ENCODE data around the gene CDH11. TPM values are rescaled to one million over a fixed set of nuclear protein-coding genes. Genes with fewer than 3 reads are reported as not detected.

The CDH11 gene
- total RNA-seq, 2 experiments from 2014 or later, result not detected

DNA sequence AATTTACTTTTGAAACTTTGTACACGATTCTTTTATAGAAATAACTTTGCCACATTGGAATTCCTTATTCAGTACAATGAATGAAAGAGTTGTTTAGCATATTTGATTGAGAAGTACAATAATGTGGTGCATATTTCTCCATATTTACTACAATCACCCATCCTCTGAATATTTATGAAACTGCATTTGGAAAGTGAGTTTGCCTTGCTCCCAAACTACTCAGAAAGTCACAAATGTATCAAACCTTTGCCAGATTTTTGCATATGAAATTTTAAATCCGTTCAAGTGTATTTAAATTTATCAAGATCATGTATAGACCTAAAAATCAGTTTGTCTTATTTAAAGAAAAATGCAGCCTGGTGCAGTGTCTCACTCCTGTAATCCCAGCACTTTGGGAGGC lies 148.7 kb downstream of the CDH11 start:
- Histone ChIP-seq H3K36me3 (ENCODE audit: insufficient read depth, low read length) (no peaks in the 10 kb centered on the region), H3K27ac (ENCODE audit: low read depth in 1 of 2, low read length in 2 of 2) (no peak overlapping the region), H3K9me3 (ENCODE audit: control insufficient read depth in 1 of 2, insufficient read depth in 1 of 2, low read length in 2 of 2) (peaks cover 0 to 6% of the 10 kb centered on the region in 2 experiments), H3K27me3 (ENCODE audit: control insufficient read depth in 1 of 2, insufficient read depth in 2 of 2, low read length in 2 of 2) (no peaks in the 10 kb centered on the region), H3K4me3 (ENCODE audit: low read length) (no peak overlapping the region), H3K4me1 (ENCODE audit: insufficient read depth, low read length) (no peaks in the 10 kb centered on the region)
- ATAC-seq (ENCODE audit: poor library complexity) (no peak), DNase-seq (no peak)
- ChIA-PET CTCF (no interaction called here), POLR2A (no interaction called here)
- TF ChIP-seq, protein P1, sequence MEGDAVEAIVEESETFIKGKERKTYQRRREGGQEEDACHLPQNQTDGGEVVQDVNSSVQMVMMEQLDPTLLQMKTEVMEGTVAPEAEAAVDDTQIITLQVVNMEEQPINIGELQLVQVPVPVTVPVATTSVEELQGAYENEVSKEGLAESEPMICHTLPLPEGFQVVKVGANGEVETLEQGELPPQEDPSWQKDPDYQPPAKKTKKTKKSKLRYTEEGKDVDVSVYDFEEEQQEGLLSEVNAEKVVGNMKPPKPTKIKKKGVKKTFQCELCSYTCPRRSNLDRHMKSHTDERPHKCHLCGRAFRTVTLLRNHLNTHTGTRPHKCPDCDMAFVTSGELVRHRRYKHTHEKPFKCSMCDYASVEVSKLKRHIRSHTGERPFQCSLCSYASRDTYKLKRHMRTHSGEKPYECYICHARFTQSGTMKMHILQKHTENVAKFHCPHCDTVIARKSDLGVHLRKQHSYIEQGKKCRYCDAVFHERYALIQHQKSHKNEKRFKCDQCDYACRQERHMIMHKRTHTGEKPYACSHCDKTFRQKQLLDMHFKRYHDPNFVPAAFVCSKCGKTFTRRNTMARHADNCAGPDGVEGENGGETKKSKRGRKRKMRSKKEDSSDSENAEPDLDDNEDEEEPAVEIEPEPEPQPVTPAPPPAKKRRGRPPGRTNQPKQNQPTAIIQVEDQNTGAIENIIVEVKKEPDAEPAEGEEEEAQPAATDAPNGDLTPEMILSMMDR (IDR thresholded peaks at IDR 0.05), result no peak
- Mint-ChIP-seq H3K27me3 (no peaks in the 10 kb centered on the region), H3K27ac (no peak overlapping the region), H3K4me3 (no peak overlapping the region), H3K4me1 (ENCODE audit: low read depth) (no peaks in the 10 kb centered on the region), H3K36me3 (ENCODE audit: low read depth) (no peaks in the 10 kb centered on the region), H3K9me3 (peaks cover 12% of the 10 kb centered on the region)
- intact Hi-C loops (cut with DNase I, micrococcal nuclease), result no loop called here

DNA sequence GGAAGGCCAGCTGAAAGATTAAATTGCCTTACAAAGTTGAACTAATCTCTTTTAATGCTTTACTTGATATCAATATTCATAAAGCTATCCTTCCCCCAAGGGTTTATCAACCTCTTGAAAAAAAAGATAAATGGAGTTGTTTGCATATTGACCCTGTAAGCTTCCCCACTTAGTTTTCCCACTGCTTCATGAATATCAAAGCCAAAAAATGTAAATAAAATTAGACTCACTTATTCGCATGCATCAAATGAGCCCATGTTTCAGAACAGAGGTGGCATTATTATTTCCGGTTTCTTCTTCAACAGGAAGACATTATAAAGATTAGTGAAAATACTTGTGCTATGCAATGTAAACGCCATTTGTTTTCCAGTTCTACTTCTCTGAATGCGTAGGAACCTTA lies 150.7 kb downstream of the CDH11 start:
- no peaks in the 10 kb centered on the region for H3K27me3 ChIP-seq (ENCODE audit: control insufficient read depth in 1 of 2, insufficient read depth in 2 of 2, low read length in 2 of 2)
- Mint-ChIP-seq H3K36me3 (ENCODE audit: low read depth) (no peaks in the 10 kb centered on the region), H3K4me3 (no peak overlapping the region), H3K9me3 (peaks cover 10% of the 10 kb centered on the region), H3K27me3 (no peaks in the 10 kb centered on the region), H3K4me1 (ENCODE audit: low read depth) (no peaks in the 10 kb centered on the region), H3K27ac (no peak overlapping the region)
- no peaks in the 10 kb centered on the region for H3K36me3 ChIP-seq (ENCODE audit: insufficient read depth, low read length)
- CTCF ChIA-PET, result no interaction called here
- ATAC-seq (ENCODE audit: poor library complexity) (no peak), DNase-seq (no peak)
- no peak overlapping the region for H3K27ac ChIP-seq (ENCODE audit: low read depth in 1 of 2, low read length in 2 of 2)
- H3K9me3 ChIP-seq (ENCODE audit: control insufficient read depth in 1 of 2, insufficient read depth in 1 of 2, low read length in 2 of 2), result peaks cover 0 to 4% of the 10 kb centered on the region in 2 experiments
- intact Hi-C loops (cut with DNase I, micrococcal nuclease), result no loop called here
- no peak overlapping the region for H3K4me3 ChIP-seq (ENCODE audit: low read length)
- TF ChIP-seq, protein P1 (IDR thresholded peaks at IDR 0.05), result no peak
- POLR2A ChIA-PET, result no interaction called here
- H3K4me1 ChIP-seq (ENCODE audit: insufficient read depth, low read length), result no peaks in the 10 kb centered on the region

DNA sequence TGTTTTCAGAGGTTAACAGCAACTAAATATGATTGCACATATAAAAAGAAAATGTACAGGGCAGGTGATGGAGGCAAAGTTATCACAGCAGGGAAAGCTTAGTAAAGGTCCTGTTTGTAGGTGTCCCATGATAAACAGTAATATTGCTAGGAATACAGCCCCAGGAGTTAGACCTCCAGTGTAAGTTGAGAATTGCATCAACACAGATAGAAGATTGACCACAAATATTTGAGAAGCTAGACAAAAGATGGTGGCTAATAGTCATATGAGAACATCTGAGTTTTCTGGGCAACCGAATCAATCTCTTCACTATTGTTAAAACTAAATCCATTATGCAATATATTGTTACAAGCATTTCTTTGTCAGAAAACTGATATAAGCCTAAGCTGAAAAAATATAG lies 152.6 kb downstream of the CDH11 start:
- H3K27me3 Mint-ChIP-seq, result no peaks in the 10 kb centered on the region
- no peaks in the 10 kb centered on the region for H3K36me3 Mint-ChIP-seq (ENCODE audit: low read depth)
- no peak overlapping the region for H3K4me3 Mint-ChIP-seq
- ATAC-seq (ENCODE audit: poor library complexity) (no peak), DNase-seq (no peak)
- ChIA-PET POLR2A (no interaction called here), CTCF (no interaction called here)
- H3K4me3 ChIP-seq (ENCODE audit: low read length), result no peak overlapping the region
- no peaks in the 10 kb centered on the region for H3K4me1 ChIP-seq (ENCODE audit: insufficient read depth, low read length)
- peaks cover 0 to 4% of the 10 kb centered on the region in 2 experiments for H3K9me3 ChIP-seq (ENCODE audit: control insufficient read depth in 1 of 2, insufficient read depth in 1 of 2, low read length in 2 of 2)
- intact Hi-C loops (cut with DNase I, micrococcal nuclease), result no loop called here
- no peak overlapping the region for H3K27ac ChIP-seq (ENCODE audit: low read depth in 1 of 2, low read length in 2 of 2)
- H3K27me3 ChIP-seq (ENCODE audit: control insufficient read depth in 1 of 2, insufficient read depth in 2 of 2, low read length in 2 of 2), result no peaks in the 10 kb centered on the region
- H3K36me3 ChIP-seq (ENCODE audit: insufficient read depth, low read length), result no peaks in the 10 kb centered on the region
- H3K9me3 Mint-ChIP-seq, result peaks cover 2% of the 10 kb centered on the region
- H3K27ac Mint-ChIP-seq, result no peak overlapping the region
- TF ChIP-seq, protein P1 (IDR thresholded peaks at IDR 0.05), result no peak
- no peaks in the 10 kb centered on the region for H3K4me1 Mint-ChIP-seq (ENCODE audit: low read depth)

All from CD4-positive, alpha-beta T cell (primary cell).